ENCODE data around the gene CMSS1. TPM values are rescaled to one million over a fixed set of nuclear protein-coding genes. Genes with fewer than 3 reads are reported as not detected.

CMSS1 gene
- total RNA-seq, 1 experiment from 2014 or later = 48.9 TPM

GRCh38 chr3:99927671-99928457, 110.2 kb downstream of the CMSS1 start:
- Histone ChIP-seq H3K27me3 (no peaks in the 10 kb centered on the region), H3K4me3 (no peak overlapping the region), H3K36me3 (no peaks in the 10 kb centered on the region; the same call in 1 of the 2 replicates), H3K9me3 (no peaks in the 10 kb centered on the region)
- DNase-seq = no peak

- H3K27me3 ChIP-seq = no peaks in the 10 kb centered on the region
- no peaks in the 10 kb centered on the region for H3K9me3 ChIP-seq
- no peaks in the 10 kb centered on the region; the same call in 1 of the 2 replicates for H3K36me3 ChIP-seq
- H3K4me3 ChIP-seq = no peak overlapping the region
- DNase-seq = no peak
Measured at GRCh38 chr3:99928771-99929744, 111.4 kb downstream of the CMSS1 start.

GRCh38 chr3:99929745-99930139, 112.1 kb downstream of the CMSS1 start:
- Histone ChIP-seq H3K27me3 (no peaks in the 10 kb centered on the region), H3K9me3 (no peaks in the 10 kb centered on the region), H3K4me3 (no peak overlapping the region), H3K36me3 (no peaks in the 10 kb centered on the region; the same call in 1 of the 2 replicates)
- DNase-seq = peak; percentile 90

- Histone ChIP-seq H3K27me3 (no peaks in the 10 kb centered on the region), H3K36me3 (no peaks in the 10 kb centered on the region; the same call in 1 of the 2 replicates)
Measured at GRCh38 chr3:99931059-99931458, 113.4 kb downstream of the CMSS1 start.

GRCh38 chr3:99933971-99934750, 116.5 kb downstream of the CMSS1 start:
- Histone ChIP-seq H3K4me3 (no peak overlapping the region), H3K27me3 (no peaks in the 10 kb centered on the region), H3K9me3 (no peaks in the 10 kb centered on the region), H3K36me3 (no peaks in the 10 kb centered on the region; the same call in 1 of the 2 replicates)
- DNase-seq = no peak

More at GRCh38 chr3:99931059-99931458, 113.4 kb downstream of the CMSS1 start:
- Histone ChIP-seq H3K4me3 (no peak overlapping the region), H3K9me3 (no peaks in the 10 kb centered on the region)
- DNase-seq = no peak

- Histone ChIP-seq H3K9me3 (no peaks in the 10 kb centered on the region), H3K36me3 (no peaks in the 10 kb centered on the region; the same call in 1 of the 2 replicates), H3K27me3 (no peaks in the 10 kb centered on the region), H3K4me3 (no peak overlapping the region)
- DNase-seq = no peak
Measured at GRCh38 chr3:99934975-99935797, 117.5 kb downstream of the CMSS1 start.

- Histone ChIP-seq H3K9me3 (no peaks in the 10 kb centered on the region), H3K27me3 (no peaks in the 10 kb centered on the region), H3K4me3 (no peak overlapping the region), H3K36me3 (no peaks in the 10 kb centered on the region)
- no peak for DNase-seq
Measured at GRCh38 chr3:99938270-99938911, 120.7 kb downstream of the CMSS1 start.

- Histone ChIP-seq H3K36me3 (no peaks in the 10 kb centered on the region), H3K9me3 (no peaks in the 10 kb centered on the region), H3K4me3 (no peak overlapping the region), H3K27me3 (no peaks in the 10 kb centered on the region)
- no peak for DNase-seq
Measured at GRCh38 chr3:99939876-99940275, 122.2 kb downstream of the CMSS1 start.

GRCh38 chr3:99940350-99940749, 122.7 kb downstream of the CMSS1 start:
- H3K27me3 ChIP-seq = no peaks in the 10 kb centered on the region
- H3K9me3 ChIP-seq = no peaks in the 10 kb centered on the region
- DNase-seq = no peak
- no peaks in the 10 kb centered on the region for H3K36me3 ChIP-seq
- H3K4me3 ChIP-seq = no peak overlapping the region

GRCh38 chr3:99941211-99941610, 123.5 kb downstream of the CMSS1 start:
- Histone ChIP-seq H3K36me3 (no peaks in the 10 kb centered on the region), H3K4me3 (no peak overlapping the region), H3K27me3 (no peaks in the 10 kb centered on the region), H3K9me3 (no peaks in the 10 kb centered on the region)
- no peak for DNase-seq

- H3K36me3 ChIP-seq = no peaks in the 10 kb centered on the region
- H3K4me3 ChIP-seq = no peak overlapping the region
- DNase-seq = peak; percentile 50
Measured at GRCh38 chr3:99943931-99944761, 126.5 kb downstream of the CMSS1 start.

GRCh38 chr3:99945328-99945995, 127.8 kb downstream of the CMSS1 start:
- Histone ChIP-seq H3K36me3 (no peaks in the 10 kb centered on the region), H3K4me3 (no peak overlapping the region)
- DNase-seq = peak; percentile 55

More at GRCh38 chr3:99943931-99944761, 126.5 kb downstream of the CMSS1 start:
- Histone ChIP-seq H3K9me3 (no peaks in the 10 kb centered on the region), H3K27me3 (no peaks in the 10 kb centered on the region)

GRCh38 chr3:99947356-99947755, 129.7 kb downstream of the CMSS1 start:
- Histone ChIP-seq H3K36me3 (no peaks in the 10 kb centered on the region), H3K27me3 (no peaks in the 10 kb centered on the region), H3K9me3 (no peaks in the 10 kb centered on the region), H3K4me3 (no peak overlapping the region)
- no peak for DNase-seq

More at GRCh38 chr3:99945328-99945995, 127.8 kb downstream of the CMSS1 start:
- Histone ChIP-seq H3K9me3 (no peaks in the 10 kb centered on the region), H3K27me3 (no peaks in the 10 kb centered on the region)

GRCh38 chr3:99948467-99949089, 130.9 kb downstream of the CMSS1 start:
- Histone ChIP-seq H3K36me3 (no peaks in the 10 kb centered on the region), H3K4me3 (no peak overlapping the region), H3K9me3 (no peaks in the 10 kb centered on the region), H3K27me3 (no peaks in the 10 kb centered on the region)
- DNase-seq = no peak

Data from MG63 (cell line).